Measurements from ENCODE around the gene TNS1. TPM values are rescaled to one million over a fixed set of nuclear protein-coding genes. Genes with fewer than 3 reads are reported as not detected.

Gene TNS1
- polyA plus RNA-seq, 1 of the 3 experiments (the other 2 are of a cell fraction) = 12.1 TPM

- TF ChIP-seq TAF1 (IDR thresholded peaks at IDR 0.05; ENCODE audit: borderline replicate concordance, low read depth, low read length) = no peak
- TF ChIP-seq TCF12 (IDR thresholded peaks at IDR 0.05) = no peak
- TF ChIP-seq FOXJ3 (CRISPR knock-in tag; IDR thresholded peaks at IDR 0.05) = no peak
- no peak for TF ChIP-seq GATA2 (CRISPR knock-in tag; IDR thresholded peaks at IDR 0.05)
- CTCF ChIA-PET = interaction anchor here (1.3 to 12.8 kb wide), 7 partner anchors 9 to 231 kb away, joined by 3 to 171 read pairs (median 4); no protein-coding TSS in a partner anchor
- POLR2A ChIA-PET = interaction anchor here (0.6 kb wide), 1 partner anchor 1432 kb away, joined by 3 read pairs; the partner anchor contains the start of gene MARCHF4
- Histone ChIP-seq H4K20me1 (ENCODE audit: insufficient read depth) (peaks cover 13% of the 10 kb centered on the region), H3K79me2 (ENCODE audit: insufficient read depth) (no peaks in the 10 kb centered on the region), H3K27ac (ENCODE audit: low read depth in 2 of 2, low read length in 1 of 2) (no peak overlapping the region), H3K9ac (no peak overlapping the region), H3K4me2 (no peak overlapping the region), H3K27me3 (ENCODE audit: insufficient read depth) (no peaks in the 10 kb centered on the region), H3K4me3 (ENCODE audit: low read depth in 2 of 2, low read length in 1 of 2) (no peak overlapping the region), H3K36me3 (replicated peaks in 1 of 2; ENCODE audit: control insufficient read depth in 1 of 2, insufficient read depth in 2 of 2, low read length in 1 of 2) (peaks cover 24 to 33% of the 10 kb centered on the region in 2 experiments), H2AFZ (ENCODE audit: low read depth) (no peak overlapping the region), H3F3A (replicated peaks; ENCODE audit: insufficient read depth) (peaks cover 33% of the 10 kb centered on the region), H3K9me2 (no peaks in the 10 kb centered on the region), H3K4me1 (ENCODE audit: control insufficient read depth in 1 of 2, insufficient read depth in 2 of 2, low read depth in 1 of 2, low read length in 1 of 2) (peaks cover 0 to 27% of the 10 kb centered on the region in 2 experiments; a peak in 2 of 4 replicates), H3K9me3 (no peaks in the 10 kb centered on the region)
- DNase-seq = no peak
- WGBS (ENCODE audit: low lambda C conversion rate) = 90% methylated on average over 3 of the region's 3 CpGs
Measured at GRCh38 chr2:217803653-217803960, 199.2 kb downstream of the TNS1 start.

- H3K4me3 ChIP-seq (ENCODE audit: low read depth in 2 of 2, low read length in 1 of 2) = no peak overlapping the region
- no peak overlapping the region for H3K9ac ChIP-seq
- no peaks in the 10 kb centered on the region for H3K79me2 ChIP-seq (ENCODE audit: insufficient read depth)
- no peaks in the 10 kb centered on the region for H3K27me3 ChIP-seq (ENCODE audit: insufficient read depth)
- CTCF ChIA-PET = interaction anchor here (1.3 to 18.5 kb wide), 9 partner anchors 9 to 231 kb away, joined by 3 to 666 read pairs (median 5); partner anchors contain the start of gene TNS1
- 77% methylated on average over 4 of the region's 7 CpGs for WGBS (ENCODE audit: low lambda C conversion rate)
- no peaks in the 10 kb centered on the region for H3K9me3 ChIP-seq
- POLR2A ChIA-PET = interaction anchor here (0.6 kb wide), 1 partner anchor 1431 kb away, joined by 3 read pairs; the partner anchor contains the start of gene MARCHF4
- H3K27ac ChIP-seq (ENCODE audit: low read depth in 2 of 2, low read length in 1 of 2) = no peak overlapping the region
- H4K20me1 ChIP-seq (ENCODE audit: insufficient read depth) = peaks cover 8% of the 10 kb centered on the region; the same call in 1 of the 2 replicates
- peaks cover 0 to 22% of the 10 kb centered on the region in 2 experiments; a peak in 2 of 4 replicates for H3K4me1 ChIP-seq (ENCODE audit: control insufficient read depth in 1 of 2, insufficient read depth in 2 of 2, low read depth in 1 of 2, low read length in 1 of 2)
- H2AFZ ChIP-seq (ENCODE audit: low read depth) = no peak overlapping the region
- no peak for DNase-seq
- no peaks in the 10 kb centered on the region for H3K9me2 ChIP-seq
- peaks cover 20 to 33% of the 10 kb centered on the region in 2 experiments for H3K36me3 ChIP-seq (replicated peaks in 1 of 2; ENCODE audit: control insufficient read depth in 1 of 2, insufficient read depth in 2 of 2, low read length in 1 of 2)
- H3K4me2 ChIP-seq = no peak overlapping the region
- H3F3A ChIP-seq (replicated peaks; ENCODE audit: insufficient read depth) = peaks cover 38% of the 10 kb centered on the region
- TF ChIP-seq SIN3A (IDR thresholded peaks at IDR 0.05; ENCODE audit: borderline replicate concordance, low read depth, low read length) (no peak), GABPA (IDR thresholded peaks at IDR 0.05; ENCODE audit: low read depth) (no peak), CHD2 (IDR thresholded peaks at IDR 0.05; ENCODE audit: low read length, partially characterized antibody) (no peak), MXI1 (IDR thresholded peaks at IDR 0.05; ENCODE audit: low read depth, low read length) (no peak), POLR2AphosphoS5 (IDR thresholded peaks at IDR 0.05; ENCODE audit: low read depth, low read length) (no peak), IRF3 (IDR thresholded peaks at IDR 0.05; ENCODE audit: low read depth, low read length) (no peak), JUND (IDR thresholded peaks at IDR 0.05) (no peak), RXRA (IDR thresholded peaks at IDR 0.05; ENCODE audit: borderline replicate concordance, low read depth) (no peak), REST (IDR thresholded peaks at IDR 0.05; ENCODE audit: low read depth, low read length) (no peak), TEAD4 (IDR thresholded peaks at IDR 0.05; ENCODE audit: borderline replicate concordance, insufficient read depth) (no peak), FOXM1 (IDR thresholded peaks at IDR 0.05; ENCODE audit: low read depth) (no peak), NFIC (IDR thresholded peaks at IDR 0.05; ENCODE audit: borderline replicate concordance) (no peak), SMC3 (IDR thresholded peaks at IDR 0.05; ENCODE audit: low read depth, low read length) (no peak), YY1 (IDR thresholded peaks at IDR 0.05; ENCODE audit: low read depth) (no peak), RCOR1 (IDR thresholded peaks at IDR 0.05; ENCODE audit: low read length) (no peak), MEF2A (IDR thresholded peaks at IDR 0.05; ENCODE audit: borderline replicate concordance, low read depth) (no peak)
- TF ChIP-seq, protein P1, sequence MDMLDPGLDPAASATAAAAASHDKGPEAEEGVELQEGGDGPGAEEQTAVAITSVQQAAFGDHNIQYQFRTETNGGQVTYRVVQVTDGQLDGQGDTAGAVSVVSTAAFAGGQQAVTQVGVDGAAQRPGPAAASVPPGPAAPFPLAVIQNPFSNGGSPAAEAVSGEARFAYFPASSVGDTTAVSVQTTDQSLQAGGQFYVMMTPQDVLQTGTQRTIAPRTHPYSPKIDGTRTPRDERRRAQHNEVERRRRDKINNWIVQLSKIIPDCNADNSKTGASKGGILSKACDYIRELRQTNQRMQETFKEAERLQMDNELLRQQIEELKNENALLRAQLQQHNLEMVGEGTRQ (IDR thresholded peaks at IDR 0.05; ENCODE audit: borderline replicate concordance, low read depth, low read length) = no peak
- TF ChIP-seq, protein P2, sequence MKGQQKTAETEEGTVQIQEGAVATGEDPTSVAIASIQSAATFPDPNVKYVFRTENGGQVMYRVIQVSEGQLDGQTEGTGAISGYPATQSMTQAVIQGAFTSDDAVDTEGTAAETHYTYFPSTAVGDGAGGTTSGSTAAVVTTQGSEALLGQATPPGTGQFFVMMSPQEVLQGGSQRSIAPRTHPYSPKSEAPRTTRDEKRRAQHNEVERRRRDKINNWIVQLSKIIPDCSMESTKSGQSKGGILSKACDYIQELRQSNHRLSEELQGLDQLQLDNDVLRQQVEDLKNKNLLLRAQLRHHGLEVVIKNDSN (IDR thresholded peaks at IDR 0.05; ENCODE audit: borderline replicate concordance, low read depth) = no peak
Measured at GRCh38 chr2:217802876-217803652, 199.7 kb downstream of the TNS1 start.
